Stimulated activated CD8-positive, alpha-beta memory T cell treated with anti-CD3 and anti-CD28 coated beads, Interleukin-15, amount 100 ng/mL, for 4 hours (primary cell): Measurements from ENCODE around the gene OIT3.

Experiments
- DNase-seq, 2 donors: peaks; one replicate each; pipeline ENCODE4 v3.0.0-alpha.2; 2020; ENCODE audit warnings: low read depth in 2 of 2

OIT3 gene

DNA sequence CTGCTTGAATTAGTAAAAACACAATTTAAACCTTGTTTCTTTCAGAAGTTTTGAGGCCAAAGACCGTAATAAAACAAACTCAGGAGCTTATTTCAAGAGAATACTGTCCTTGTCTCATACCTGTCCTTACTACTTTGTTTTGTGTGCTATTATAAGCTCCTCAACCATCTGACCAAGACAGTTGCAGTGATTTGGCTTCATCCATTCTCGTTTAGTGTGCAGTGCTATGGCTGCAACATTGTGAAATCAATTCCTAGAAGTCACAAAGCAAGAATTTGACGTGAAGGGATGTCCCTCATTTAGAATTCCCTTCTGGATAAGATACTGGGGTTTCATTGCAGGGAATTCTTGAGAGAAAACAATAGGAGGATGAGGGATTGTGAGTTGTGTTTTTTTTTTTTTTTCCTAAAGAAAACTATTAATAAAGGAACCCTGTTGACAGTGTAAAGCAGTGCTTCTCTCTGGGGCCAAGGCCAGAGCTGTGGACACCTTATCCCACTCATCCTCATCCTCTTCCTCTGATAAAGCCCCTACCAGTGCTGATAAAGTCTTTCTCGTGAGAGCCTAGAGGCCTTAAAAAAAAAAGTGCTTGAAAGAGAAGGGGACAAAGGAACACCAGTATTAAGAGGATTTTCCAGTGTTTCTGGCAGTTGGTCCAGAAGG, at the start of gene OIT3:
TSS of gene OIT3 (plus strand) at position 604 of the 663 bp plus-strand sequence. CDS start 60 bp downstream, outside the sequence.
- no peak for DNase-seq

DNA sequence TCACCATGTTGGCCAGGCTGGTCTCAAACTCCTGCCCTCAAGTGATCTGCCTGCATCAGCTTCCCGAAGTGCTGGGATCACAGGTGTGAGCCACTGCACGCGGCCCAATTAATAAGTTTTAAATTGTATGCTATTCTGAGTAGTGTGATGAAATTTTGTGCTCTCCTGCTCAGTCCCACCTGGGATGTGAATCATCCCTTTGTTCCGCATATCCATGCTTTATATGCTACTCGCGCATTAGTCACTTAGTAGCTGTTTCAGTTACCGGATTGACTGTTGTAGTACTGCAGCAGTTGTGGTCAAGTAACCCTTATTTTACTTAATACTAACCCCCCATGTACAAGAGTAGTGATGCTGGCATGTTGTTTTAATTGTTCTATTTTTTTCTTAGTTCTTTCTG, 47.3 kb upstream of the OIT3 start:
- no peak for DNase-seq

DNA sequence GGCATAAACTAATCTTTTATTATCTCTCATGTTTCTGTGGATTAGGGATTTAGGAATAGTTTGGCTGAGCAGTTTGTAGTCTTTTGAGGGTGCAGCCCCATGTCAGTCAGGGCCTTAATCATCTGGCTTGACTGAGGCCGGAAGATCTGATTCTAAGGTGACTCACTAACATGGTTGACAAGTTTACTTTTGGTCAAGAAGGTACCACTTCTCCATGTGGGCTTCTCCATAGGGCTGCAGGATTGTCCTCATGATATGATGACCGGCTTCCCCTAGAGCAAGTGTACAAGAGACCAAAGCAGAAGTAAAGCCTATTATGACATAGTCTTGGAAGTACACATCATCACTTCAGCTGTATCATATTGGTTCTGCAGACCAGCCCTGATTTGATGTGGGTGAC, 45.9 kb upstream of the OIT3 start:
- no peak for DNase-seq

DNA sequence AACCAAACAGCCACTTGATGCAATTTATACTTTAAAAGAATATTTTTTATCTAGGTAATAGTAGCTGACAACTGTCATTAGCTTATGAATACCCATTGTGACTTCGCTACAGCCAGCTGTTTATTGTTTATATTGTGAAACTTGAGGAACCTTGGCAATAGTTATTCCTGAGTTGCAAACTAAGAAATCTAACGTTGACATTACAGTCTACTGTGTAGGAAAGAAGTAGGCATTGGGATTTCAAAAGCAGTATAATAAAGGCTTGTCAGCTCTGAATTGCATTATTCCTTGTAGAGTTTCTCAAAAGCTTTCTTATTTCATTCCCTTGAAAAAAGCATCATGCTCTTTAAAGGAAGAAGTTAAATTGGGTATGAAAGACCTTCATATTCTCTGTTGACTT, 42.7 kb upstream of the OIT3 start:
- no peak for DNase-seq

DNA sequence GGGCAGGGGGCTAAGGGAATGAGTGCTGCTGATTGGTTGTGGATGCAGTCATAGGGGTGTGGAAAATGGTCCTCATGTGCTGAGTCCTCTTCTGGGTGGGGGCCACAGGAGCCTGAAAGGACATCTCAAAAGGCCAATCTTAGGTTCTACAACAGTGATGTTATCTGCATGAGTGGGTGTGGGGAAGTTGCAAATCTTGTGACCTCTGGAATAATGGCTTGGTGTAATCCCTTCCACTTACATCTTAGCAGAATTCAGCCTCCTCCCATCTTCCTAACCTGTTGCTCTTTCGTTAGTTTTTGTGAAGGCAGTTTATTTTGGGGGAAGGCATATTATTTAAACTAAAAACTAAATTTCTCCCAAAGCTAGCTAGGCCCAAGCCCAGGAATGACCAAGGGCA, 42.0 kb upstream of the OIT3 start:
- DNase-seq, result no peak

DNA sequence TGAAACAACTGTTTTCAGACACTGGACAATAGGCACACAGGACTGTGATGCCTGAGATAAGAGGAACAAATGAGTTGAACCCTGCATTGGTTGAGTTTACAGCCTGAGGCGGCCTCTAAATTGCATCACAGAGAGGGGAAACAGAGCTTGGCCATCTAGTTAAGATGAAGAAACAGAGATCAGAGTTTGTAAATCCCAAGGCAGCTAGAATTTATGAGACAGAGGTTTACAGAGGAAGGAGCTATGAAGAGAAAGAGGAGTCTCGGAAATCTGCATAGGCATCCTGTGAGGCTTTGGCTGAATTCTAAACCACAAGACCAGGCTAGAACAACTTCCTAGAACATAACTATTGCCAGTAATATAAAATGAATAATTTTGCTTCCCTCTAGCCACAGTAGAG, 41.0 kb upstream of the OIT3 start:
- no peak for DNase-seq

DNA sequence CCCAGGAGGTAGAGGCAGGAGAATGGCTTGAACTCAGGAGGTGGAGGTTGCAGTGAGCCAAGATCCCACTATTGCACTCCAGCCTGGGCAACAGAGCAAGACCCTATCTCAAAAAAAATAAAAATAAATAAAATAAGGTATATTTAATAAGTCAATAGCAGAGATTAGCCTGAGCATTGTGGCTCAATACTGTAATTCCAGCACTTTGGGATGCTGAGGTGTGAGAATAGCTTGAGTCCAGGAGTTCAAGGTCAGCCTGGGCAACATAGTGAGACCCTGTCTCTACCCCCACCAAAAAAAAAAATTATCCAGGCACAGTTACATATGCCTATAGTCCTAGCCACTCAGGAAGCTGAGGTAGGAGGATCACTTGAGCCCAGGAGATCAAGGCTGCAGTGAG, 38.4 kb upstream of the OIT3 start:
- DNase-seq, result no peak

DNA sequence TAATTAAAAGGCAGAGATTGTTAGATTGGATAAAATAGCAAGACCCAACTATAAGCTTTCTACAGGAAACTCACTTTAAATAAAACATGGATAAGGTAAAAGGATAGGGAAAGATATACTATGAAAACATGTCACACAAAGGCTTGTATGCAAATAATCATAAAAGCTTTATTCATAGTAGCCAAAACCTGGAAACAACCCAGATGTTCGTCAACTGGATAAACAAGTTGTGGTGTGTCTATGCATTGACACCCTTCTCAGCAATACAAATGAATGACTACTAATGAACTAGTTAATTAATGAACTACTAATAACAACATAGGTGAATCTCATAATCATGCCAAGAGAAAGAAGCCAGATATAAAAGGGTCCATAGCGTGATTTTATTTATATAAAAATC, 37.7 kb upstream of the OIT3 start:
- DNase-seq, result no peak

DNA sequence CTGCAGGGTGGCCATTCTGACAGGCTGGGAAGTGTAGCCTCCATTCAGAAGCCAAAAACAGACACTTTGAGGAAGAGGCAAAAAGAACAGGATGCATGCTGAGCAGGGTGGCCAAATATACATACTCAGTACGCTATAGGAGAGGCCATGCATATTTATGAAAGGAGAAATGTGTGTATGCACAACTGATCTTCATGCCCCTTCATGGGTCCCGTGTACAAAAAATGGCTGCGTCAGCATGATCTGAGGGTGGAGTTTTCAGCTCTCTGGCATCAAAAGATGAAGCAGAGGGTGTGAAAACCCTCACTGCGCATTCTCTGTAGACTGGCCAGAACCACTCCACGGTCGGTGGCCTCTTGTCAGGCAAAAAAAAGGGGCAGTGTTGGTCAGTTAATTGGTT, 35.5 kb upstream of the OIT3 start:
- DNase-seq, result no peak

DNA sequence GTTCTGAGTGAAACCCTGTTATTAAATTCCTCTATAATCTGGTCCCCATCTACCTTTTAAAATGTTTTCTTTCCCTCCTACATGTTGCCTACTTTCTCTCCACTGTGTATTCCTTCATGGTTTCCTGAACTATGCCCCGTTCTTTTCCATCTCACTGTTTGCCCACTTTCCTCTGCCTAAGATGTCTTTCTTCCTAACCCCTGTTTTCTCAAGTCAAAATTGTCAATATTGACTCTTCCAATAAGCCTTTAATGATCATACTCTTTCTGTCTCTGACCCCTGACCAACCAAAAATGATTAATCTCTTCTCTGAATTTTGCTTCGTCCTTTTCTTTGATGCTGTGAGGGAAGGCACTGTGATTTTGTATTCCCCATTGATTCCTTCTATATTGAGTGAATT, 30.6 kb upstream of the OIT3 start:
- DNase-seq, result no peak

DNA sequence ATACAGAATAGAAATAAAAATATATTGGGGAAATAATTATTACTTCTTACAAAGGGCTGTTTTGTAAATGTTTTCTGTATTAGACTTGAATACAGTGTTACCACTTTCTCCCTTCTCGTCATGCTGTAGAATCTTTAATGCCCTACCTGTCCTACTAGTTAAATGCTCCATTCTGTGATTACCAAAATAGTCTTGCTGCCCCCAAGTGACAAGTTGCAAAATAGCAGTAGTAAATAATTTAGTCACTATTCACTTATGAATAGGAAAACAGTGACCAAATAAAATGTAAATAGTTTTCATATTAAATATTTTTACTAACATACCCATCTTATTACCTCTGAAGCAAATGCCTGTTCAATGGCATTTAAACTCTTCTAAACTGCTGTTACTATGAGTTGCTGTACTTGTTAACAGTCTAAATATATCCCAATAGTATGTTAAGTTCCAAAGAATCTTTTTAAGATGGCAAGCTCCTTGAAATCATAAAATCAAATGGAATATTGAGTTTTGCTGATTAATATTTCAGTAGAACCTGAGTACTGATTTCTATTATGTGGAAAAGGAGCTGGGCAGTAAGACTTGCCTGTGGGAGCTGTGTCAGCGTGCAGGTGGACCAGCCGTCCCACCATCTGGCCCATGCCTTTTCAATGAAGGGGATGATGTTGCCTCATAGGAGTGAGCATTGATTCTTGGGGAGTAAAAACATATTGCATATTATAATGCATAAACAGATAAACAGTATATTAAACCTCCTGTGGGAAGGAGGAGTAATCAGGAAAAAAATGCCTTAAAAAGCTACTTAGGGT, 18.1 kb upstream of the OIT3 start:
- no peak for DNase-seq

DNA sequence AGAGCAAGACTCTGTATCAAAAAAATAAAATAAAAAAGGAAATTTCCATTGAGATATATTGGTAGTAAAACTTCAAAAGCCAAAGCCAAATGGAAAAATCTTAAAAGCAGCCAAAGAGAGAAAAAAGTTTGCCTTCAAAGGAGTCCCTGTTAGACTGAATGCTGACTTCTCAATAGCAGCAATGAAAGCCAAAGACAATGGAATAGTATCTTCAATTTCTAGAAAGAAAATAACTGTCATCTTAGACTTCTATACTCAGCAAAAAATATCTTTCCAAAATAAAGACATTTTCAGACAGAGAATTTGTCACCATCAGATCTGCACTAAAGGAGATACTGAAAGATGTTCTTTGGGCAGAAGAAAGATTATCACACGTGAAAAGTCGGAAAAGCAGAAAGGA, 14.3 kb upstream of the OIT3 start:
- no peak for DNase-seq

DNA sequence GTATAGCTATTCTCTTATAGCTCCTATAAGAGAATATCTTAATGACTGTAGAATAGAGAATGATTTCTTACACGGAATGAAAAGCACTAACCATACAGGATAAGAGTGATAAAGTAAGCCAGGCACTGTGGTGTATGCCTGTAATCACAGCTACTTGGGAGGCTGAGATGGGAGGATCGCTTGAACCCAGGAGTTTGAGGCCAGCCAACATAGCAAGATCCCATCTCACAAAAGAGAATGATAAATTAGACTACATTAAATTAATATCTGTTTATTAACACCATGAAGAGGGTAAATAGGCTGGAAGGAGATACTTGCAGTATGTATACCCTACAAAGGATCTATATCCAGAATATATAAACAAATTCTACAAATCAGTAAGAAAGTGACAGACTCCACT, 12.2 kb upstream of the OIT3 start:
- DNase-seq, result no peak

DNA sequence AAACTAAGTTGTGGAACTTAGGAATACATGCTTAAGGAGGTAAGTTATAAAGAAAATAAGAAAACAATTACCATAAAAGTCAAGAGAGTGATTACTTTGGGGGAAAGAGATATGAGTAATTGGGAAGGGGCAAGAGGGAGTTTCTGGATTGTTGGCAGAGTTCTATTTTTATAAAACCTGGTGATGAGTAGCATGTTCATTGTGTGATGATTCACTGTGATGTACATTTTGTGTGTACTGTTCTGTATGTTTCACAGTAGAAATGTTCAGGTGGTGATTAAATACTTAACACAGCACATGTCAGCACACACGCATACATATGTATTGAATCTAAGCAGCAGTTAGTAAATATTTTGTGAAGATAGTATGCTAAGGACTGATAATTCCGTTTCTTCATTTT, 9.7 kb upstream of the OIT3 start:
- no peak for DNase-seq

DNA sequence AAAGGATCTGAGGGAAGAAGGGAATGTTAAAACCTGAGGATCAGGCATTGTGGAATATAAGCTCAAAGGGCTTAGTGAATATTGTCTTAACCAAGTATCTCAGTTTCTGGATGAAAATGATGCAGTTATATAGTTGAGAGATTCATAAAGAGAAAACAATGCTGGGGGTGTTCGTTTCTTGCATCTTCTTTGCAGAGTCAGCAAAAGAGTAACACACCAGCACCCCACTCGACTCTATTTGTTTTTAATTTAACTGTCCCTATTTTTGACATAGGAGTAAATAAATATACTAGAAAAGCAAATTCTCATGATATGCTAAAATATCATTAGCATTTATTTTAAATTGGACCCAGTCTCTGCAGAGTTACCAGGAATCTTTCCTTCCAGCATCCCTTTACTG, 7.6 kb upstream of the OIT3 start:
- no peak for DNase-seq

DNA sequence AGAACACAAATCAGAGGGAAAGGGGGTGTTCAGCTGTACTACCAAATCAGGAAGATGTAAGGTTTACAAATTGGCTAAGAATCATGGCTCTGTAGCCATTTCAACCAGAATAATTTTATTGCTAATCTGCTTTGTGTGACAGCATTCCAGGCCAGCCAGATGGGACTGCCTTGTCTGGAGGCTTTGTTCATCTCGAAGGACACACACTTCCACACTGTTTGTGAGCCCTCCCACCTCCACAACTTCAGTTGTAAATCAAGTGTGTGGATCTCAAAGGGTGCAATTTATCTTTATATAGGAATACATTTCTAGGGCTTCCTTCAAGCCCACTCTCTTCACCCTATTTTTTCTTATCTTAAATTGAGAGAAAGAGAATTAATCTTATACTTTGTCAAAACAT, 6.9 kb upstream of the OIT3 start:
- DNase-seq, result no peak

DNA sequence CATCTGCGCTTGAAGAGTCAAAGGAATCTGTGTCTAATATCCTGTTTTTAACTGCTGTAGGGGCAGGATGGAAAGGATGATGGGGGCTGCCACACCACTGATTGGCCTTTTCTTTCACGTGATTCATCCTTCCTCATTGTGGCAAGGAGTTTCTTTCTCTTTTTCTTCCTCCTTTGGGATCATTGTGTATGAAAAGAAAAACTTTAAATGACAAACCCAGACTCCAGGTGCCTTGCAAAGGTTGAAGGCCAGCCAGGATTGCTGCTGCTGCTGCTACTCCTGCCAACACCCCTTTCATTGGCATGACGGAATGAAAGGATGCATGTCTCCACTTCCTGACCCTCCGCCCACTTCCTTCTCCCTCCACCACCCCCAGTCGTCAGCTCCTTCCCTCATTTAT, 6.5 kb upstream of the OIT3 start:
- no peak for DNase-seq

DNA sequence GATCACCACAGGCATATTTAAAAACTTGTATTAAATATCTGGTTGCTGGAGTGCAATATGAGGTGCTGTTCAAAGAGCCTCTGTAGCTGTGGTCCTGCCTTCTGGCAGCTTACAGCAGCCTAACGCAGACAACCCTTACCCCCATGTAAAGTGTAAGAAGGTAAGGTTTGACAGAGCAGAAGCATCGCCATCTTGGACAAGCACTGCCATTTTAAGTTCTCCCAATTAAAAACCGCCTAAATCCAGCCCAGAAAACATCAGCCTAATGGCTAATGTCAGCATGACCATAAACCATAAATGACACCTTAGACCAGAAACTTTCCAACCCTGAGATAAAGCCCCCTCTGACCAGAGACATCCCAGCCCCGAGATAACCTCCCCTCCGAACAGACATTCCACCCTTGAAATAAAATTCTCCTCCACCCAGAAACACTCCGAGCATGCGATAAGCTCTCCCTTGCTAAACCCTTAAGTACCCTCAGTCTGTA, 5.3 kb upstream of the OIT3 start:
- no peak for DNase-seq

DNA sequence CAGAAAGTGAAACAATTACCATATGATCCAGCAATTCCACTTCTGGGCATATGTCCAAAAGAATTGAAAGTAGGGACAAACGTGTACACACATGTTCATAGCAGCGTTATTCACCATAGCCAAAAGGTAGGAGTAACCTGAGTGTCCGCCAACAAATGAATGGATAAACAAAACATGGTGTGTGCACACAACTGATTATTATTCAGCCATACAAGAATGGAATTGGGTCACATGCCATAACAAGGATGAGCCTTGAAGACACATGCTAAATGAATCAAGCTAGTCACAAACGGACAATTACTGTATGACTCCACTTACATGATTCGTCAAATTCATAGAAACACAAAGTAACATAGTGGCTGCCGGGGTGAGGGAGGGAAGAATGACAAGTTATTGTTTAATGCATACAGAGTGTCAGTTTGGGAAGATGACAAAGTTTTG, 4.1 kb upstream of the OIT3 start:
- DNase-seq, result no peak

DNA sequence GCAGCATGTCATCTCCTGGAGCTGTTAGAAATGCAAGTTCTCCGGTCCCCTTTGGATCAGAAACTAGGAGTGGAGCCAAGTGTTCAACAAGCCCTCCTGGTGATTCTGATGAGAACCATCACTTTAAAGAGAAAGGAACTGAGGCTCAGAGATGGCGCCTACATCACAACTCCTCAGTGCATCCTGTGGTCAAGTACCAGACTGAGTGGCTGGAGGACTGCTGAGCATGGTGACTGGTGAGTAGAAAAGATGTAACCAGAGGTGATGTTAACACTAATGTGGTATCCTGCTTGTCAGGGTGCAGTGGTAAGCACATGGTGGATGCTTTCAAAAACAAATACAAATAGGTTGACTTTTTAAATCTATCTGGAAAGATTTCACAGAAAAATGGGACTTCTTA, 3.5 kb upstream of the OIT3 start:
- no peak for DNase-seq

DNA sequence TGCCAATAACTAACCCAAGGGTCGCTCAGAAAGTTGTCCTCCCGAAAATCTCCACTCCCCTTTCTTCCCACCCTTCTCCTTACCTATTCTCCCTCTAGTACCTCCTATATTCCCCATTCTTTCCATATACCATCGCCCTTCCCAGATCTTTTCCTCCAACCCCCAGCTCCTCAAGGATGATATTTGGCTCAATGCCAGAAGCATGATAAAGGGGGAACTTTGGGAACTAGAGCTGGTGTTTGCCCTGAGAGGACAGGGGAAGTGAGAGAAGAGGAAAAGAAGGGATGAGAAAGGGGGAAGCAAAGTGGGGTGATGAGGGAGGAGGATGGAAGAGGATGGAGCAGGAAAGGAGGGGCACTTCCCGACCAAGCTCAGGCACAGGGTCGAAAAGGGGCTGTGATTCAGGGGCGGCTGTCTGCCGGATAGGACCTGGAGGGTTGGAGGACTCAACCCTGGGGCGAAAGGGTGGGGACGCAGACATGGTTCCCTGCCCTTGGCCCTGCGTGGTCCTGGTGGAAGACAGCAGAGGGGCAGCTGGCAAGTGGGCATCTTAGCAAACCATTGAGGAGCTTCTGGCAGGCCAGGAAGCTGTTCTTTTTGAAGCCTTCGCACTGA, 1.8 kb downstream of the OIT3 start:
- DNase-seq, result no peak

DNA sequence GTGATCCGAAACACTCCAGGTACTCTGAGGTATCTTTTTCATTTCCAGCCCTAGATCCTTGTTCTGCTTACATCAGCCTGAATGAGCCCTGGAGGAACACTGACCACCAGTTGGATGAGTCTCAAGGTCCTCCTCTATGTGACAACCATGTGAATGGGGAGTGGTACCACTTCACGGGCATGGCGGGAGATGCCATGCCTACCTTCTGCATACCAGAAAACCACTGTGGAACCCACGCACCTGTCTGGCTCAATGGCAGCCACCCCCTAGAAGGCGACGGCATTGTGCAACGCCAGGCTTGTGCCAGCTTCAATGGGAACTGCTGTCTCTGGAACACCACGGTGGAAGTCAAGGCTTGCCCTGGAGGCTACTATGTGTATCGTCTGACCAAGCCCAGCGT, 5.1 kb downstream of the OIT3 start:
- DNase-seq, result no peak

DNA sequence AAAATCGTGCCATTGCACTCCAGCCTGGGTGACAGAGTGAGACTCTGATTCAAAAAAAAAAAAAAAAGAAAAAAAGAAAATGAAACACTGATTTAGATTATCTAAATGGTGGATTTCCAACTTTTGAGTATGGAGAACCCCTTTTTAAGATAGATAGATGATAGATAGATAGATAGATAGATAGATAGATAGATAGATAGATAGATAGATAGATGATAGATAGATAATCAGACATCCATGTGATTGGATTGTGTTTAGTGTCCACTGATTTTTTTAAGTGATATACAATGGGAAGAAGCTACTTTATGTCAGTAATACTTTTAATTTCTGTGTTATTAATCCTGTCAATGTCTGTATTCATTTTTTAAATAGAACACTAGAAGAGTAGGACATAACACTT, 6.0 kb downstream of the OIT3 start:
- DNase-seq, result no peak
